ENCODE measurements around the gene KCNMB1. TPM values are rescaled to one million over a fixed set of nuclear protein-coding genes. Genes with fewer than 3 reads are reported as not detected.

The KCNMB1 gene
- total and polyA plus RNA-seq, 2 donors from 2014 or later, result 2.1 to 4.5 TPM

DNA sequence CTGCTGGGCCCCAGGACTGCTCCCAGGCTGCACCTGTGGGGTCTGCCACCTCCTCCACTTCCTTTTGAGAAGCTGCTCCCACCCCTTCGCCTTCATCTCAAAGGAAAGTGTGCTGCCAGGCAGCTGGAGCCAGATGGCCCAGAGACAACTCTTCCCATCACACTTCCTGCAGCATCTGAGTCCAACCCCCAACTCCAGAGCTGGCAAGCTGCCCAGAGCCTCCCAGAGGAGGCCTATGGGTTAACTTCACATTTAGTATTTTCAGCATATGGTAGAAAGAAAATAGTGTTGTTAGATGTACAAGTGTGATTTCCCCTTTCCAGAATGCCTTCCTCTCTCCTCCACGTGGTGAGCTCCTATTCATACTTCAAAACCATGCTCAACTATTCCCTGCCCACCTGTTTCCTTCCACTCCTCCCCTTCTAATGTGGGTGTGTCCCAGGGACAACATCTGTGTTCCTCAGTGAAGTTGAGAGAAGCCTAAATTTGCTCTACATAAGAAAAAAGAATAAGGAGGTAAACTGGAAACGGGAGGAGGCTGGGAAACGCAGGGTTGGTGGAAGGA is 38.6 kb upstream of the KCNMB1 start:
- Histone ChIP-seq H3K9ac (ENCODE audit: low read length in 3 of 3) (no peak overlapping the region), H3K4me3 (ENCODE audit: low read length in 3 of 3) (no peak overlapping the region), H3K9me3 (ENCODE audit: control insufficient read depth in 2 of 3, insufficient read depth in 1 of 3, low read length in 3 of 3) (no peaks in the 10 kb centered on the region), H3K27ac (ENCODE audit: low read depth in 2 of 2, low read length in 2 of 2) (no peak overlapping the region), H3K36me3 (ENCODE audit: control insufficient read depth in 2 of 3, insufficient read depth in 3 of 3, low read length in 3 of 3) (no peaks in the 10 kb centered on the region), H3K4me1 (ENCODE audit: control insufficient read depth in 2 of 3, insufficient read depth in 2 of 3, low read depth in 1 of 3, low read length in 3 of 3) (no peaks in the 10 kb centered on the region), H3K27me3 (ENCODE audit: control insufficient read depth, insufficient read depth, low read length) (no peaks in the 10 kb centered on the region)
- TF ChIP-seq, protein P1, sequence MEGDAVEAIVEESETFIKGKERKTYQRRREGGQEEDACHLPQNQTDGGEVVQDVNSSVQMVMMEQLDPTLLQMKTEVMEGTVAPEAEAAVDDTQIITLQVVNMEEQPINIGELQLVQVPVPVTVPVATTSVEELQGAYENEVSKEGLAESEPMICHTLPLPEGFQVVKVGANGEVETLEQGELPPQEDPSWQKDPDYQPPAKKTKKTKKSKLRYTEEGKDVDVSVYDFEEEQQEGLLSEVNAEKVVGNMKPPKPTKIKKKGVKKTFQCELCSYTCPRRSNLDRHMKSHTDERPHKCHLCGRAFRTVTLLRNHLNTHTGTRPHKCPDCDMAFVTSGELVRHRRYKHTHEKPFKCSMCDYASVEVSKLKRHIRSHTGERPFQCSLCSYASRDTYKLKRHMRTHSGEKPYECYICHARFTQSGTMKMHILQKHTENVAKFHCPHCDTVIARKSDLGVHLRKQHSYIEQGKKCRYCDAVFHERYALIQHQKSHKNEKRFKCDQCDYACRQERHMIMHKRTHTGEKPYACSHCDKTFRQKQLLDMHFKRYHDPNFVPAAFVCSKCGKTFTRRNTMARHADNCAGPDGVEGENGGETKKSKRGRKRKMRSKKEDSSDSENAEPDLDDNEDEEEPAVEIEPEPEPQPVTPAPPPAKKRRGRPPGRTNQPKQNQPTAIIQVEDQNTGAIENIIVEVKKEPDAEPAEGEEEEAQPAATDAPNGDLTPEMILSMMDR (IDR thresholded peaks at IDR 0.05; ENCODE audit: borderline replicate concordance, extremely low read depth, insufficient read depth), result no peak
- FAIRE-seq (no peak), DNase-seq (peak in 4 of 5 donors; percentile 59 to 88 (median 70))
- intact Hi-C loops (cut with DNase I), result no loop called here

DNA sequence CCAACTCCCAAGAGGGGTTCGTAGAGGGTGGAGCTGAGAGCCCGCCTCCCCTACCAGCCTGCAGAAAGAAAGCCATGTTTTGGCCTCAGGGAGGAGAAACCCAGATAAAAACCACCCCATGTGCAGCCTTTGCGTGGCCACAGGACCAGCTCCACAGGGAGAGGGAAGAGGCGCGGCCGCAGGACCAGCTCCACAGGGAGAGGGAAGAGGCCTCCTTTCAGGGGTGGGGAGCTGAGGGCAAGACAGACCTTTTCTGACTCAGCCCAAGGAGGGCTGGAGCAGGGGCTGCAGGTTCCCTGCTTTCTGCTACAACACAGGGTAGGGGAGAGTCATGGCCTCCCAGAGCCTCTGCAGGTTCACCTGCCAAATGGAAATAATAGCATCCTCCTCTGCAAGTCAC is 37.6 kb upstream of the KCNMB1 start:
- no peak for FAIRE-seq
- no peaks in the 10 kb centered on the region for H3K4me1 ChIP-seq (ENCODE audit: control insufficient read depth in 2 of 3, insufficient read depth in 2 of 3, low read depth in 1 of 3, low read length in 3 of 3)
- H3K9ac ChIP-seq (ENCODE audit: low read length in 3 of 3), result no peak overlapping the region
- no peaks in the 10 kb centered on the region for H3K9me3 ChIP-seq (ENCODE audit: control insufficient read depth in 2 of 3, insufficient read depth in 1 of 3, low read length in 3 of 3)
- DNase-seq, result no peak
- no peak overlapping the region for H3K27ac ChIP-seq (ENCODE audit: low read depth in 2 of 2, low read length in 2 of 2)
- no peak overlapping the region for H3K4me3 ChIP-seq (ENCODE audit: low read length in 3 of 3)
- TF ChIP-seq, protein P1 (IDR thresholded peaks at IDR 0.05; ENCODE audit: borderline replicate concordance, extremely low read depth, insufficient read depth), result no peak
- no peaks in the 10 kb centered on the region for H3K36me3 ChIP-seq (ENCODE audit: control insufficient read depth in 2 of 3, insufficient read depth in 3 of 3, low read length in 3 of 3)
- no peaks in the 10 kb centered on the region for H3K27me3 ChIP-seq (ENCODE audit: control insufficient read depth, insufficient read depth, low read length)
- intact Hi-C loops (cut with DNase I), result no loop called here

DNA sequence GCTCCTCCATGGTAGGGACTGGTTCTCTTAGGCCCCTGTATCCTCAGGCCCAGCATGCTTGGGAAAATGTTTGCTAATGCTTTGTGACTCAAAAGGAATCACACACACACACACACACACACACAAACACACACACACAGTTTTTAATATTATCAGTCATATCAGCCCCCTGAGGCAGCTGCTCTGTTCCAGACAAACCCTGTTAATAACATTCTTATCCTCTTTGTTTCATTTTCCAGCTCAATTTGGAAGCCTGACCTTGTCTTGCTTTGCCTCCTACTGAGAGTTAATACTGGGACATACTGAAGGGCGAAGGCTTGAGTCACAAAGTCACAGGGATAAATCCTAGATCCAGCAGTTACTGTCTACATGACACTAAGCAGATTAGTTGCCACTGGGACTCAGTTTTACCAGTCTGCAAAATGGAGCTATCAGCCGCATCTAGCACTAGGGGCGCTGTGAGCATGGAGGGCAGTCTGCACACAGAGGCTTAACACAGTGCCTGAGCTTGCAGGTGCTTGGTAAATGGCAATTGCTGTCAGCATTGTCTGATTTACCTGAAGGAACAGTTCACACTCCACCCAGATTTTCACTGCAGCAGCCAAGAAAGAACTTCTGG is 37.1 kb upstream of the KCNMB1 start:
- H3K9me3 ChIP-seq (ENCODE audit: control insufficient read depth in 2 of 3, insufficient read depth in 1 of 3, low read length in 3 of 3), result no peaks in the 10 kb centered on the region
- no peak overlapping the region for H3K4me3 ChIP-seq (ENCODE audit: low read length in 3 of 3)
- no peaks in the 10 kb centered on the region for H3K36me3 ChIP-seq (ENCODE audit: control insufficient read depth in 2 of 3, insufficient read depth in 3 of 3, low read length in 3 of 3)
- H3K9ac ChIP-seq (ENCODE audit: low read length in 3 of 3), result no peak overlapping the region
- intact Hi-C loops (cut with DNase I), result no loop called here
- no peaks in the 10 kb centered on the region for H3K4me1 ChIP-seq (ENCODE audit: control insufficient read depth in 2 of 3, insufficient read depth in 2 of 3, low read depth in 1 of 3, low read length in 3 of 3)
- no peak for DNase-seq
- FAIRE-seq, result no peak
- H3K27me3 ChIP-seq (ENCODE audit: control insufficient read depth, insufficient read depth, low read length), result no peaks in the 10 kb centered on the region
- no peak overlapping the region for H3K27ac ChIP-seq (ENCODE audit: low read depth in 2 of 2, low read length in 2 of 2)
- TF ChIP-seq, protein P1 (IDR thresholded peaks at IDR 0.05; ENCODE audit: borderline replicate concordance, extremely low read depth, insufficient read depth), result no peak

Measured in kidney (tissue), 14 donors.